GM19372 (cell line): Measurements from ENCODE around the gene AREG.

ENCODE experiments used
- ATAC-seq: cut with Tn5 transposase; IDR thresholded peaks from one replicate; pipeline ENCODE4 v1.9.1; 2021; ENCODE audit warnings: mild to moderate bottlenecking, low read depth, moderate library complexity; ENCODE audit not compliant: unreplicated experiment

AREG gene

GRCh38 chr4:74456056-74456744 is 11.3 kb downstream of the AREG start:
- no peak for ATAC-seq

GRCh38 chr4:74456849-74457395 is 12.0 kb downstream of the AREG start:
- ATAC-seq: no peak

- no peak for ATAC-seq
Observed at GRCh38 chr4:74460833-74461232, 15.9 kb downstream of the AREG start.

- no peak for ATAC-seq
Observed at GRCh38 chr4:74463123-74463522, 18.2 kb downstream of the AREG start.

- no peak for ATAC-seq
Observed at GRCh38 chr4:74464291-74464690, 19.4 kb downstream of the AREG start.

GRCh38 chr4:74466242-74466641 is 21.3 kb downstream of the AREG start:
- no peak for ATAC-seq

GRCh38 chr4:74471264-74471663 is 26.3 kb downstream of the AREG start:
- ATAC-seq: no peak

GRCh38 chr4:74473155-74473811 is 28.3 kb downstream of the AREG start:
- no peak for ATAC-seq

GRCh38 chr4:74474345-74475090 is 29.6 kb downstream of the AREG start:
- no peak for ATAC-seq

GRCh38 chr4:74475091-74475800 is 30.3 kb downstream of the AREG start:
- no peak for ATAC-seq

GRCh38 chr4:74475946-74476345 is 31.0 kb downstream of the AREG start:
- ATAC-seq: no peak

GRCh38 chr4:74479009-74479408 is 34.1 kb downstream of the AREG start:
- ATAC-seq: no peak

GRCh38 chr4:74480267-74480666 is 35.3 kb downstream of the AREG start:
- no peak for ATAC-seq

GRCh38 chr4:74481891-74482609 is 37.1 kb downstream of the AREG start:
- ATAC-seq: no peak

GRCh38 chr4:74483226-74483911 is 38.4 kb downstream of the AREG start:
- ATAC-seq: no peak

- no peak for ATAC-seq
Observed at GRCh38 chr4:74486905-74487304, 42.0 kb downstream of the AREG start.

GRCh38 chr4:74487771-74488170 is 42.8 kb downstream of the AREG start:
- ATAC-seq: no peak

- ATAC-seq: no peak
Observed at GRCh38 chr4:74490736-74491135, 45.8 kb downstream of the AREG start.

GRCh38 chr4:74499986-74500781 is 55.2 kb downstream of the AREG start:
- no peak for ATAC-seq
